ENCODE data around the gene GRID1. TPM values are rescaled to one million over a fixed set of nuclear protein-coding genes. Genes with fewer than 3 reads are reported as not detected.
"Not testable (repeated sequence)": the region's sequence is repeated elsewhere in the genome, so short reads cannot be mapped to it uniquely, and the experiment has no call there.

GRID1 gene
- total RNA-seq, 1 experiment from 2014 or later, result 0.17 TPM

- in situ Hi-C loops (cut with HindIII; ENCODE audit: low sequenced_read_pairs), result no loop called here
Observed at GRCh38 chr10:86113501-86113900, 253.1 kb downstream of the GRID1 start.

DNA sequence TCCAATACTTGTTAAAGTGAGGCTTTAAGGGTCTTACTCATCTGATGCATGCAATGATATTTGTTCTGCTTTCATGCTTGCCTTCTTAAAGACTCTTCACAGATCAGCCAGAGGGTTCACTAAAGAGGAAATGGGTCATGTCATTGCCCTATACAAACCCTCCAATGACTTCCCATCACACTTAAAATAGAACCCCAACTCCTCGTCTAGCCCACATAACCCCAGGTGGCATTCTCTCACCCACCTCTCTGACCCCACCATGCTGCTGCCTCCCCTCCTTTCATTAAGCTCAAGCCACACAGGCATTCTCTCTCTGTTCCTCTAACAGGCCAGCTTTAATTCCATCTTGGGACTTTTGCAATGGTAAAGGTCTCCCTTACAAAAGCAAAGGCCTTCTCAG, 253.6 kb downstream of the GRID1 start:
- DNase-seq (ENCODE audit: low spot score), result no peak
- in situ Hi-C loops (cut with HindIII; ENCODE audit: low sequenced_read_pairs), result no loop called here

More at GRCh38 chr10:86113501-86113900, 253.1 kb downstream of the GRID1 start:
- no peak for DNase-seq (ENCODE audit: low spot score)

DNA sequence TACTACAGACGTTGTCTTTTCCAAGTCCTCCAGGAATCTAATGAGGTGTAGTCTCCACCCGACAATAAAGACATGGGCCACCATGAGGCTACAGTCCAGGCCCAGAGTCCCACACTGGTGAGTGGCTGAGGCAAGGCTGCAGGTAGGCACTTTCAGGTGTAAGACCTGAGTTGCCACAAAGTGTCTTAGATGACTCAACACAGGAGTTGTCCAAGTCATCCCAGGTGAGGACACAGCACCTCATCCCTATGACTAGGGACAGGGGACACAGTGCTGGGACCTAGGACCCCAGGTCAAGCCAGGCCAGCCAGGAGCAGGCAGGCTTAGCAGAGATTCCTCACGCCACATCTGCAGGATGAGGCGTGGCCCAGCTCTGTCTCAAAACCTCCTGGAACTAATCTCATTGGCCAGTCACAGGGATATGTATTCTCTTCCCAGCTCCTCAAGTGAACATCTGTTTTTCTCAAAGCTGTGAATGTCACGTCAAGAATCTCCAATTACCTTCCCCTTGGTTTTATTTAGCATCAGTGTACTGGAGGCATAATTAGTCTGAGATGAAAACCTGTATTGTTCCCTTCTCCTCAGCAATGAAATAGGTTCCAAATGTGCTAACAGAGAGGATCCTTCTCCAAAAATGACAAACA, 254.6 kb downstream of the GRID1 start:
- in situ Hi-C loops (cut with HindIII; ENCODE audit: low sequenced_read_pairs), result no loop called here
- DNase-seq (ENCODE audit: low spot score), result no peak

GRCh38 chr10:86110156-86110786, 256.3 kb downstream of the GRID1 start:
- in situ Hi-C loops (cut with HindIII; ENCODE audit: low sequenced_read_pairs), result no loop called here
- DNase-seq (ENCODE audit: low spot score), result no peak

GRCh38 chr10:86109421-86109820, 257.2 kb downstream of the GRID1 start:
- no peak for DNase-seq (ENCODE audit: low spot score)
- in situ Hi-C loops (cut with HindIII; ENCODE audit: low sequenced_read_pairs), result no loop called here

- no peak for DNase-seq (ENCODE audit: low spot score)
- in situ Hi-C loops (cut with HindIII; ENCODE audit: low sequenced_read_pairs), result no loop called here
Observed at GRCh38 chr10:86108696-86109095, 257.9 kb downstream of the GRID1 start.

DNA sequence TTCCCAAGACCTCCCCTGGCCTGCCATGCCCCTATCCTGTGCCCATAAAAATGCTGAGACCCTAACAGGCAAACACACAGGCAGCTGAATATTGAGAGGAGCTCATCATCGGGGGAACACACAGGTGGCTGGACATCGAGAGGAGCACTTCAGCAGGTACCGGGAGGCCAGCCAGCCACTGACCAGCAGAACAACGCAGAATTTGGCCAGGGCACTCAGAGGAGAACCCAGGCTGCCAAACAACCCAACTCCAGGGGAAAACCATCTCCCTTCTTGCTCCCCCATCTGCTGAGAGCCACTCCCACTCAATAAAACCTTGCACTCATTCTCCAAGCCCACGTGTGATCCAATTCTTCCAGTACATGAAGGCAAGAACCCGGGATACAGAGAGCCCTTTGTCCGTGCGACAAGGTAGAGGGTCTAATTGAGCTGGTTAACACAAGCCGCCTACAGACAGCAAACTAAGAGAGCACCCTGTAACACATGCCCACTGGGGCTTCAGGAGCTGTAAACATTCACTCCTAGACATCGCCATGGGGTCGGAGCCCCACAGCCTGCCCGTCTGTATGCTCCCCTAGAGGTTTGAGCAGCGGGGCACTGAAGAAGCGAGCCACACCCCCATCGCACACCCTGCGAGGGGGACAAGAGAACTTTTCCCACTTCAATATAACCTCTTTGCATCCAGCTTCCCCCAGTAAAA, 258.8 kb downstream of the GRID1 start:
- DNase-seq (ENCODE audit: low spot score); in situ Hi-C loops (cut with HindIII; ENCODE audit: low sequenced_read_pairs): not testable (repeated sequence)

GRCh38 chr10:86107131-86107530, 259.5 kb downstream of the GRID1 start:
- no peak for DNase-seq (ENCODE audit: low spot score)
- in situ Hi-C loops (cut with HindIII; ENCODE audit: low sequenced_read_pairs), result no loop called here

- in situ Hi-C loops (cut with HindIII; ENCODE audit: low sequenced_read_pairs), result no loop called here
- DNase-seq (ENCODE audit: low spot score), result no peak
Observed at GRCh38 chr10:86106616-86107015, 260.0 kb downstream of the GRID1 start.

- in situ Hi-C loops (cut with HindIII; ENCODE audit: low sequenced_read_pairs), result no loop called here
- DNase-seq (ENCODE audit: low spot score), result no peak
Observed at GRCh38 chr10:86105640-86106039, 261.0 kb downstream of the GRID1 start.

GRCh38 chr10:86105181-86105580, 261.4 kb downstream of the GRID1 start:
- no peak for DNase-seq (ENCODE audit: low spot score)
- in situ Hi-C loops (cut with HindIII; ENCODE audit: low sequenced_read_pairs), result no loop called here

- no peak for DNase-seq (ENCODE audit: low spot score)
- in situ Hi-C loops (cut with HindIII; ENCODE audit: low sequenced_read_pairs), result no loop called here
Observed at GRCh38 chr10:86104611-86105145, 261.9 kb downstream of the GRID1 start.

- no peak for DNase-seq (ENCODE audit: low spot score)
- in situ Hi-C loops (cut with HindIII; ENCODE audit: low sequenced_read_pairs), result no loop called here
Observed at GRCh38 chr10:86104156-86104555, 262.4 kb downstream of the GRID1 start.

GRCh38 chr10:86103391-86104101, 263.0 kb downstream of the GRID1 start:
- in situ Hi-C loops (cut with HindIII; ENCODE audit: low sequenced_read_pairs), result no loop called here
- no peak for DNase-seq (ENCODE audit: low spot score)

DNA sequence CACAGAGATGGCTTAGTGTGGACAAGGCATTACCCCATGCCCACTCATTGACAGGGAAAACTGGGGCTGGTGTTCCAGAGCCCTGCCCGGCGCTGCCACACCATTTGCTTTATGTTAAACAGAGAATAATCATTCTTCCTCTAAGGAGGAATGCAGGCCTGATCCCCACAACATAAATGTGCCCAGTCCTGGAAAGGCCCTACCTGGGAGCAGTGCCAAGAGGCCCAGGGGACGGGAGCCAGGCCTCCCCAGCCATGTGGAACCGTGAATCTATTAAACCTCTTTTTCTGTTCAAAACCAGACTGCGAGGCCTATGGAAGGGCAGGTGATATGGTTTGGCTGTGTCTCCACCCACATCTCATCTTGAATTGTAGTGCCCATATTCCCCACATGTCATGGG, 264.1 kb downstream of the GRID1 start:
- in situ Hi-C loops (cut with HindIII; ENCODE audit: low sequenced_read_pairs), result no loop called here
- DNase-seq (ENCODE audit: low spot score), result no peak

DNA sequence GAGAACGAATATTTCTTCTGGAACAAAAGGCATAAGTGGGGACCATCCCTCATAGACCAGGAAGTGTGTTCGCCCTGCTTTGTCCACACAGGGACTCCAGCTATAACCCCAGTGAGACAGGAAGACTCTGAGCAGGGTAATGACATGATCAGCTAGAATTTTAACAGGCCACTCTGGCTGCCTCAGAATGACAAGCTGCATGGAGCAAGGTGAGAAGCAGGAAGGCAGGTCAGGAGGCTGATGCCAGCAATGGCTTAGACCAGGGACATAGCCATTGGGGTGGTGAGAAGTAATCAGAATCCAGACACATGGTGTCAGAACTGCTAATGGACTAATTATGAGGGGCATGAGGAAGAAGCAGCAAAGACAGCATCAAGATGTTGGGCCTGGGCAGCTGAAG, 264.6 kb downstream of the GRID1 start:
- in situ Hi-C loops (cut with HindIII; ENCODE audit: low sequenced_read_pairs), result no loop called here
- no peak for DNase-seq (ENCODE audit: low spot score)

DNA sequence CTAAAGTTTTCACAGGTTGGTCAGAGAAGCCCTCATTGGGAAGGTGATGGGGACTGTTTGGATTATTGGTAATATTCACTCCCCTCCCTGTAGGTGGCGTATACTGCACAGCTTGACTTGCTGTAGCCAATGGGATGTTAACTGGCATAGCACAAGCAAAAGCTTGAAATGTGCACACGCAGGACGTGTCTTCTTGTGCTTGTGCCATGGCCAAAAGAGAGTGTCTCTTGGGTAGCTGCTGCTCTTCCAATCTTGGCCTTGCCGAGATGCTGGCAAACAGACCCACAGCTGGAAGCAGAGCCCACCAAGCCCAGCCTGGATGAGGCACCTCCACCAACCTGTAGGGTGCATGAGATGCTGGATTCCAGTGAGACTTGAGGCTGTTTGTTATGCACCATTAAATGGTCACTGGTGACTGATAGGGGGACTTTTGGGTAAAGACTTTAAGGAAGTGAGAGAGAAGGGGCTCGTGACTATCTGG, 266.0 kb downstream of the GRID1 start:
- in situ Hi-C loops (cut with HindIII; ENCODE audit: low sequenced_read_pairs), result no loop called here
- DNase-seq (ENCODE audit: low spot score), result no peak

GRCh38 chr10:86099542-86100334, 266.9 kb downstream of the GRID1 start:
- in situ Hi-C loops (cut with HindIII; ENCODE audit: low sequenced_read_pairs), result no loop called here
- DNase-seq (ENCODE audit: low spot score), result no peak

Data from G401 (cell line).